DND-41 (cell line): ENCODE results near the gene OR7C1.

Experiments
- ATAC-seq: fragments of 200-7000 bp; cut with Tn5 transposase; 3 replicates; pipeline ENCODE4 v1.9.1; 2021; ENCODE audit warnings: low read depth; ENCODE audit not compliant: insufficient read depth
- DNase-seq: peaks from one replicate; pipeline ENCODE4 v3.0.0-alpha.2; 2020
- H2AFZ ChIP-seq: 2 replicates; pipeline ENCODE4 v1.6.0; 2012; ENCODE audit warnings: low read depth, low read length
- H3K27ac ChIP-seq: 2 replicates; pipeline ENCODE4 v1.5.1; 2012; ENCODE audit warnings: low read length, inconsistent platforms
- H3K27me3 ChIP-seq: fragments of 200-600 bp; sonication (generic); 2 replicates; pipeline ENCODE4 v1.6.0; 2012; ENCODE audit warnings: low read length, mild to moderate bottlenecking, inconsistent platforms; ENCODE audit not compliant: insufficient read depth, poor library complexity
- H3K36me3 ChIP-seq: 2 replicates; pipeline ENCODE4 v1.5.1; 2012; ENCODE audit warnings: low read length, inconsistent platforms; ENCODE audit not compliant: insufficient read depth
- H3K4me1 ChIP-seq: 2 replicates; pipeline ENCODE4 v1.5.1; 2012; ENCODE audit warnings: mild to moderate bottlenecking, low read length; ENCODE audit not compliant: insufficient read depth
- H3K4me2 ChIP-seq: 2 replicates; pipeline ENCODE4 v1.6.0; 2012; ENCODE audit warnings: mild to moderate bottlenecking, moderate library complexity, low read length, inconsistent platforms; ENCODE audit not compliant: insufficient read depth
- H3K4me3 ChIP-seq, 2 experiments: fragments of 200-600 bp in 1 of 2; shearing (Covaris generic) in 1 of 2; 2 replicates each; pipeline ENCODE4 v1.5.1; 2012 to 2016; ENCODE audit warnings: inconsistent platforms in 2 of 2, low read length in 2 of 2, mild to moderate bottlenecking in 2 of 2, low read depth in 1 of 2, moderate library complexity in 1 of 2
- H3K79me2 ChIP-seq: 2 replicates; pipeline ENCODE4 v1.6.0; 2012; ENCODE audit warnings: low read length, inconsistent platforms; ENCODE audit not compliant: insufficient read depth
- H3K9ac ChIP-seq: 2 replicates; pipeline ENCODE4 v1.6.0; 2012; ENCODE audit warnings: low read depth, mild to moderate bottlenecking, inconsistent platforms, low read length, moderate library complexity
- H3K9me3 ChIP-seq: 2 replicates; pipeline ENCODE4 v1.5.1; 2012; ENCODE audit warnings: low read length, moderate library complexity, mild to moderate bottlenecking, inconsistent platforms; ENCODE audit not compliant: insufficient read depth, severe bottlenecking
- H4K20me1 ChIP-seq: 2 replicates; pipeline ENCODE4 v1.6.0; 2012; ENCODE audit warnings: low read length; ENCODE audit not compliant: insufficient read depth
- EZH2 ChIP-seq: IDR thresholded peaks from 3 replicates; pipeline ENCODE4 v1.6.1; 2012; ENCODE audit warnings: borderline replicate concordance, low read depth, mild to moderate bottlenecking, moderate library complexity, low read length, inconsistent platforms; ENCODE audit not compliant: severe bottlenecking
- TF ChIP-seq, protein P1 (sequence below): IDR thresholded peaks from 2 replicates; pipeline ENCODE4 v1.5.1; 2012; ENCODE audit warnings: borderline replicate concordance, low read length, moderate library complexity, mild to moderate bottlenecking; ENCODE audit not compliant: poor library complexity, severe bottlenecking; ENCODE audit errors: extremely low read depth

Gene OR7C1

DNA sequence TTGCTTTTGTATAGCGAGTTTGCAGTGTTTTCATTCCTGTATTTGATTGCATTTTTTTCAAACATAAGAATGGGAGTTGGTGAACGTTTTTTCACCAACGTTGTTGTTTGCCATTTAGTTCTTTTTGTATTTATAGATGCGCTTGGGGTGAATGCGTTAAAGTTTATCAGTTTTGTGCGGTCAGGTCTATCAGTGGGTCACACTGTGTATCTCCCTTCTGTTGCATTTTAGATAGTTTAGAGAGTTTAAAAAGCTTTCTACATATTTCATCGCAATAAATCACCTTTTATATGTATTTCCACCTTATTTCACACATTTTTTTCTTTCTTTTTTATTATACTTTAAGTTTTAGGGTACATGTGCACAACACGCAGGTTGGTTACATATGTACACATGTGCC lies 16.4 kb downstream of the OR7C1 start:
- Histone ChIP-seq H3K4me2 (no peak overlapping the region), H3K79me2 (no peaks in the 10 kb centered on the region), H3K4me1 (no peaks in the 10 kb centered on the region), H3K9me3 (no peaks in the 10 kb centered on the region), H2AFZ (no peak overlapping the region), H4K20me1 (no peaks in the 10 kb centered on the region), H3K27ac (no peak overlapping the region), H3K4me3 (no peak overlapping the region), H3K27me3 (no peaks in the 10 kb centered on the region), H3K9ac (no peak overlapping the region), H3K36me3 (no peaks in the 10 kb centered on the region)
- DNase-seq (no peak), ATAC-seq (no peak)
- TF ChIP-seq EZH2 = no peak
- TF ChIP-seq, protein P1, sequence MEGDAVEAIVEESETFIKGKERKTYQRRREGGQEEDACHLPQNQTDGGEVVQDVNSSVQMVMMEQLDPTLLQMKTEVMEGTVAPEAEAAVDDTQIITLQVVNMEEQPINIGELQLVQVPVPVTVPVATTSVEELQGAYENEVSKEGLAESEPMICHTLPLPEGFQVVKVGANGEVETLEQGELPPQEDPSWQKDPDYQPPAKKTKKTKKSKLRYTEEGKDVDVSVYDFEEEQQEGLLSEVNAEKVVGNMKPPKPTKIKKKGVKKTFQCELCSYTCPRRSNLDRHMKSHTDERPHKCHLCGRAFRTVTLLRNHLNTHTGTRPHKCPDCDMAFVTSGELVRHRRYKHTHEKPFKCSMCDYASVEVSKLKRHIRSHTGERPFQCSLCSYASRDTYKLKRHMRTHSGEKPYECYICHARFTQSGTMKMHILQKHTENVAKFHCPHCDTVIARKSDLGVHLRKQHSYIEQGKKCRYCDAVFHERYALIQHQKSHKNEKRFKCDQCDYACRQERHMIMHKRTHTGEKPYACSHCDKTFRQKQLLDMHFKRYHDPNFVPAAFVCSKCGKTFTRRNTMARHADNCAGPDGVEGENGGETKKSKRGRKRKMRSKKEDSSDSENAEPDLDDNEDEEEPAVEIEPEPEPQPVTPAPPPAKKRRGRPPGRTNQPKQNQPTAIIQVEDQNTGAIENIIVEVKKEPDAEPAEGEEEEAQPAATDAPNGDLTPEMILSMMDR = no peak

DNA sequence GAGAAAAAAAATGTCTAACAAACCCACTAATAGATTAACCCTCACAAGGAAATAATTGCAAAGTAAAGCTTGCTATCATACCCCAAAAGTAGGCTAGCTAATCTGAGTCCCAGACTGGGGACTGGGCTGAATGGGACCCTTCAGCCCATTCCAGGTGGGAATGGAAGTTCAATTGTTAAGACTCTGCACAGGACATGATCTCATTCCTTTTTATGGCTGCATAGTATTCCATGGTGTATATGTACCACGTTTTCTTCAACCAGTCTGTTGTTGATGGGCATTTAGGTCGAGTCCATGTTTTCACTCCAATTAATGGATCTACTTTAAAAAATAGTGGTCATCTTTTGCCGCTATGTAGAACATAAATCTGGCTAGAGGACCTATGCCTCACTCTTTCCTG lies 17.9 kb downstream of the OR7C1 start:
- Histone ChIP-seq H2AFZ (no peak overlapping the region), H3K27ac (no peak overlapping the region), H4K20me1 (no peaks in the 10 kb centered on the region), H3K9me3 (no peaks in the 10 kb centered on the region), H3K9ac (no peak overlapping the region), H3K79me2 (no peaks in the 10 kb centered on the region), H3K4me3 (no peak overlapping the region), H3K4me2 (no peak overlapping the region), H3K27me3 (no peaks in the 10 kb centered on the region), H3K4me1 (no peaks in the 10 kb centered on the region), H3K36me3 (no peaks in the 10 kb centered on the region)
- TF ChIP-seq, protein P1 = no peak
- no peak for TF ChIP-seq EZH2
- DNase-seq (no peak), ATAC-seq (no peak)

- no peak overlapping the region for H3K9ac ChIP-seq
- DNase-seq (no peak), ATAC-seq (no peak)
- H3K4me1 ChIP-seq = no peaks in the 10 kb centered on the region
- no peak overlapping the region for H2AFZ ChIP-seq
- no peak overlapping the region for H3K4me2 ChIP-seq
- no peaks in the 10 kb centered on the region for H3K9me3 ChIP-seq
- H3K36me3 ChIP-seq = no peaks in the 10 kb centered on the region
- TF ChIP-seq, protein P1 = no peak
- TF ChIP-seq EZH2 = no peak
- no peaks in the 10 kb centered on the region for H3K27me3 ChIP-seq
- H4K20me1 ChIP-seq = no peaks in the 10 kb centered on the region
- no peak overlapping the region for H3K27ac ChIP-seq
- H3K79me2 ChIP-seq = no peaks in the 10 kb centered on the region
- H3K4me3 ChIP-seq = no peak overlapping the region
These were observed 19.9 kb downstream of the OR7C1 start for GRCh38 chr19:14814982-14815652.
